NCI-H2196 treated with DMSO at 0.1 percent for 48 hours (cell line): ENCODE measurements around the gene MICA.
"Not testable (repeated sequence)": the region's sequence is repeated elsewhere in the genome, so short reads cannot be mapped to it uniquely, and the experiment has no call there.

Experiments used
- DNase-seq: peaks from one replicate; lab custom pipeline; 2025; ENCODE audit not compliant: unreplicated experiment; lab: John Stamatoyannopoulos, UW

Gene MICA

GRCh38 chr6:31459864-31460263 is 56.5 kb downstream of the MICA start:
- not testable (repeated sequence) for DNase-seq

GRCh38 chr6:31460361-31461025 is 57.1 kb downstream of the MICA start:
- no peak for DNase-seq

GRCh38 chr6:31462026-31462963 is 58.9 kb downstream of the MICA start:
- peak; percentile 8 for DNase-seq

- DNase-seq: peak; percentile 75
Measured at GRCh38 chr6:31462964-31463870, 59.8 kb downstream of the MICA start.

- DNase-seq: no peak
Measured at GRCh38 chr6:31464252-31465184, 61.1 kb downstream of the MICA start.
